ENCODE data around the gene HOXA4.

HOXA4 gene

DNA sequence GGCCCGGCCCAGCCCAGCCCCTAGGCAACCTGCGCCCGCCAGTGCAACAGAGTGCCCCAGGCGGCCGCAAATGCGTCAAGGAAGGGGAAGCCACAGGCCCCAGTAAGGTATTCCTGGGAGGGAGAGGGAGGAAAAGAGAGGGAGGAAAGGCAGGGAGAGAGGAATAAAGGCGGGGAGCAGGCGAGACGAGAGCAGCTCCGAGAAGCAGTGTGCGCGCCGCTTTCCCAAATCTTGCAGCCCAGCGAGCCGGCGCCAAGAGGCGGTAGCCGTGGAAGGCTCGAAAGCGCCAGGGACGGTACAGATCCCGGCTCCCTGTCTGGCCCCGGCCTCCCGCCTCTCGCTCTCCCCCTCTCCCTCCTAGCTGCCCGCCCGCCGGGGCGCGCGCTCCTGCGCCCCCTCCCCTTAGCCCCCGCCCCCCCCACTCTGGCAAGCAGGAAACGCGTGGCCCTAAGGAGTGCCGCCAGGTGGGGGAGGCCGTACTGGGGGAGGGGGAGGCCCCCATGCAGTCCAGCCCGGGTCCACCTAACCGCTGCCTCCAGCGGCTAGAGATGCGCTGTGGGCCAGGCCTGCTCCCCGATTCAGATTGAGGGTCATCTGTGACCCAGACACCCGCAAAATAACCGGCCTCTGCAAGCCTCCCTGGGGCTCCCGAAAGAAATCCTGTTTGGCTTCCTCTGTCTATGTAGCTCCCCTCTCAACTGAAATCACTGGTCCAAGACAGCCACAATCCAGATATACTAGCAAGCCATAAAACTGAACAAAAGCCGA is 39.3 kb upstream of the HOXA4 start:
- DNase-seq, result no peak

DNA sequence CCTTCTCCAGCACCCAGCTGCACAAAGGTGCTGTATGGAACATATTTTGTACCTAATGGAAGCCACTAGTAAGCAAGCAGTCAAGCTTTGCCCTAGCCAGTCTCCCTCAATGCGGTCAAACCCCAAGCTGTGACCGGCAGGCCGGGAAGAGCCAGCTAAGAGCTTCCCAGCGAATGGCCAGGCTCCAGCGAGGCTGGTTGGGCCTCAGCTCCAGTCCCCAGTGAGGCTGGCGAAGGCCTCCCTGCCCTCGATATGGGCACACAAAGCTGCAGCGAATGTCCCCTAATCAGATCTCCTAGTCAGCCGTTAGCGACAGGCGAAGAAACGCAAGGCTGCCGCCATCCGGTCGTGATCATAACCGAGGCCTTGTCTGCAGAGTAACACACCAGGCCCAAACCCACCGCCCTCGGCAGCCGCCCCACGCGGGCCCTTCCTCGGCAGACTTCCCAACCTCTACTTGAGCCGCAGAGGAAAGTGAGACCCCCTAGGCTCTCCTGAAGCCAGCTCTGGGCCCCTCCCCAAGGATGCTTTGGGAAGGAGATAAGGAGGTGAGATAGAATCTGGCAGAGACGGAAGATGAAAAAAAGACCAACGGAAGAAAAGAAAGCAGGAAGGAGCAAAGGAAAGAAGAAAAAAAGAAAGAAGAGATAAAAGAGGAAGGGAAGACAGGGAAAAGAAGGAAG is 37.8 kb upstream of the HOXA4 start:
- DNase-seq, result no peak

DNA sequence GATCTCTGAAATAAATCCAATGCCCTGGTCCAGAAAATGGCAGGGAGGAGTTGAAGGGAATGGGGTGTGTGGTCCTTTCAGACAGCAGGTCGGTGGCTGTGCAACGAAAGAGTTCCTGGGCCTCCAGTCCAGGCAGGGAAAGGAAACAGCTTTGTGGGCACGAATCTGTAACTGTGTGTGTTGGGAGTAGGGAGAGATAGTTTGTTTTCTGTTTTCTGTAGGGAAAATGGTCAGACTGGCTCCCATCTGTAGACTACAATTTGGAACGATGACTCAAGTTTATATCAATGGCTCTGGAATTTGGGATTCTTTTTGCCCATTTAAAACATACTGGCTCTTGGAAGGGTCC is 37.3 kb upstream of the HOXA4 start:
- DNase-seq, result no peak

DNA sequence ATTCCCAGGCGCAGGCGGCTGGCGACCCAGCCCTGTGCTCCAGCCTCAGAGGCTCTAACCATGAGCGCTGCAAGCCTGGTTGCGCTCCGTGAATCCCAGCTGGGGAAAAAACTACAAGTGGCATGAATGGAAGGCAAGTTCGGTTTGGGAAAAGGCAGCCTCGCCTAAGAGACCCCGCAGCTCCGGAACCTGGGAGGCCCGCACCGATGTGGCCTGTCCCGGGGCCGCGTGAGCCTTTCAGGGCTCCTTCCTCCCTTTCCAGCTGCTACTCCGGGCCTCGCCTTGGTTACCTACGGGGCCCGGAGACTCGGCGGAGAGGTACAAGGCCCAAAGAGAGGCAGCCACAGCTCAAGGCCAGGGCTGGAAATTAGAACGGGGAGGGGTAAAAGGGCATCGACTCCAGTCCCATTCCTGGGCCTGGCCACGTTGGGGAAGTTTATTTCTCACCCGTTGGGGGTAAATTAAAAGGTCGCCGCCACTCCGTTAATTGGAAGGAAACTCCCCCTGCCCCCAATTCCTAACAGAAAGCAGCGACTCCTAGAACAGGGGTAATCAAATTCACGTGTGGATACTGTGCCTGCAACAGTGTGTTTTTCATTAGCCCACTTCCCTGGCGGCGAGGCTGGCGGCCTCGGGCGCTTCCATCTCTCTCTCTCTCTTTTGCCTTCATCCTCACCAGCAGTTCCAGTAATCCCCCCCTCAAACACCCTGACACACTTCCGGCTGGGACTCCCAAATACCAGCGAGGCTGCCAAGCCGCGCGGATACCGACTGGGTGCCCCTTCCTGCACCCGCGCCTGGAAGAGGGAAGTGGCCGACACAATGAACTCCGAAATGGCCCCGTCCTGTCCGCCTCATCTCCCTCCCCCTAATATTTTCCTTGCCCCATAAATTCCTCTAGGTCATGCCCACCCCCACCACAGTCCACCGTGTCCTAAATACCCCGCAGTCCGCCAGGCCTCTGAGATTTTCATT is 36.3 kb upstream of the HOXA4 start:
- no peak for DNase-seq

DNA sequence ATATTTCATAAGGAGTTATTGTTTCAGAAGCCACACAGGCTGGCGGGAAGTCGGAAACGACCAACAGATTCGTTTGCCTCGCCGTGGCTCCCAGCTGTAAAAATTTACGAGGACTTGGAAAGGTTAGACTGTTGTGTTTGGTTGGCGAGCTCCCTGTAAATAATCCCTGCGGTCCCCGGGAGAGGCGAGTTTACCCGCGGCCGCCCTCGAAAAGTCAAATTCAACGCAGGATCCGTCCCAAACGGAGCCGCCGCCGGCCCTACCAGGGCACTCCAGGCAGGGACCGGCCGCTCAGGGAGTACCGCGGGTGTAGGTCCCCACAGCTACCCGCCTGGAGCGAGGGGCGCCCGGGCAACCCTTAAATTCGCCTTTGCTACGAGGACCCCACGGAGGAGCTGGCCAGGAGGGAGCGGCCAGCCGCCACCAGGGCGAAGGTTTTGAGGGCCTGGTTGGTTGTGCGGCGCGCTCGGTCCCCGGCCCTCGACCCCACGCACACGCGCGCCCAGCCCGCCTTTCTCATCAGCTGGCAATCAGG is 35.5 kb upstream of the HOXA4 start:
- DNase-seq, result no peak

DNA sequence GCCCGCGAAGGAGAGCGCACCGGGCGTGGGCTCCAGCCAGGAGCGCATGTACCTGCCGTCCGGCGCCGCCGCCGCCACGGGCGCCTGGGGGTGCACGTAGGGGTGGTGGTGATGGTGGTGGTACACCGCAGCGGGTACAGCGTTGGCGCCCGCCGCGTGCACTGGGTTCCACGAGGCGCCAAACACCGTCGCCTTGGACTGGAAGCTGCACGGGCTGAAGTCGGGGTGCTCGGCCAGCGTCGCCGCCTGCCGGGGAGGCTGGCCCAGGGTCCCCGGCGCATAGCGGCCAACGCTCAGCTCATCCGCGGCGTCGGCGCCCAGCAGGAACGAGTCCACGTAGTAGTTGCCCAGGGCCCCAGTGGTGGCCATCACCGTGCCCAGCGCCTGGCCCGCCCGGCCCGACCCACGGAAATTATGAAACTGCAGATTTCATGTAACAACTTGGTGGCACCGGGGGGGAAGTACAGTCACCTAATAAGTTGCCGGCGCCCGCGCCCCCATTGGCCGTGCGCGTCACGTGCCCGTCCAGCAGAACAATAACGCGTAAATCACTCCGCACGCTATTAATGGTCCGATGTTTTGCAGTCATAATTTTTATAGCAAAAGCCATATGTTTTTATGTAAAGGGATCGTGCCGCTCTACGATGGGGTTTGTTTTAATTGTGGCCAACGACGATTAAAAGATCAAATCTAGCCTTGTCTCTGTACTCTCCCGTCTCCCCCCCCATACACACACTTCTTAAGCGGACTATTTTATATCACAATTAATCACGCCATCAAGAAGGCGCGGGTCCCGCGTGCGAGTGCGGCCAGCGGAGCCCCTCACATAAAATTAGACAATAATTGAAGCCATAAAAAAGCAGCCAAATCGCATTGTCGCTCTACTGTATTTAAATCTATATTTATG is 34.8 kb upstream of the HOXA4 start, which contains the start of gene HOXA9:
Gene HOXA9, minus strand, starts transcription at position 449 of the 907 bp plus-strand sequence. Its CDS starts 80 bp downstream, at position 369.
- DNase-seq, result no peak

DNA sequence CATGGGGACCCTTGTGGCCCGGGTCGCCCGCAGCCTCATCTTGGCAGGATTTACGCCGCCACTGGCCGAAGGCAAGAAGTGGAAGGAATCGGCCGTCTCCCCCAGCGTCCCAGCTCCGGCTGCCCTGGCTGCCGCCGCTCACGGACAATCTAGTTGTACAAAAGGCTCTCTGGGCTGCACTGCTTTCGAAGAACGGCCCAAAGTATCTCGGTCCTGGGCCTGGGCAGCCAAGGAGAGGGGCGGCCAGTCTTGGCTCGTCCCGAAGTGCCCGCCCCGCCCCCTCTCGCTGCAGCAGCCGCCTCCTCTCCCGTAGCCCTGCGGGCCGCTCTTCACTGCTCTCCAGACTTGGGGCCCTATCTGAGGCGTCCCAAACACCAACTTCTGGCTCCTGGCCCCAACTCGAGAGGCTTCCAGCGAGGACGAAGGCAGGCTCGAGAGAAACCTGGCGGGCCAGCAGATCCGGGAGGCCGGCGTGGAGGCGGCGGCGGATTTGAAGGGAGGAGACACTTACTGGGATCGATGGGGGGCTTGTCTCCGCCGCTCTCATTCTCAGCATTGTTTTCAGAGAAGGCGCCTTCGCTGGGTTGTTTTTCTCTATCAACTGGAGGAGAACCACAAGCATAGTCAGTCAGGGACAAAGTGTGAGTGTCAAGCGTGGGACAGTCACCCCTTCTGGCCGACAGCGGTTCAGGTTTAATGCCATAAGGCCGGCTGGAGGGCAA is 34.0 kb upstream of the HOXA4 start:
- DNase-seq, result no peak

DNA sequence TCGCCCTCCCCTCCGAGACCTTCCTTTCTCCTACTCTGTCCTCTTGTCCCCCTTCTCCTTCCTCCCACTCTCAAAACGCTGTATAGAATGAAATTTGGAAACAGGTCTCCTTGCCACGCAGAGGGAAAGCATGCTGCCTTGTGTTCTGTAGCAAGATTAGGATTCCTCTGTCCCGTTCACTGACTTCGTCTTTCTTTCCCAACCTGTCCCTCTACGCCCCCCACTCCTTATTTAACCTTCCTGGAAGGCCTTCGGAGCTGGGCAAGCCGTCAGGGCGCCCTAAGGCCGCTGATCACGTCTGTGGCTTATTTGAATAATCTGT is 33.4 kb upstream of the HOXA4 start:
- DNase-seq, result no peak

DNA sequence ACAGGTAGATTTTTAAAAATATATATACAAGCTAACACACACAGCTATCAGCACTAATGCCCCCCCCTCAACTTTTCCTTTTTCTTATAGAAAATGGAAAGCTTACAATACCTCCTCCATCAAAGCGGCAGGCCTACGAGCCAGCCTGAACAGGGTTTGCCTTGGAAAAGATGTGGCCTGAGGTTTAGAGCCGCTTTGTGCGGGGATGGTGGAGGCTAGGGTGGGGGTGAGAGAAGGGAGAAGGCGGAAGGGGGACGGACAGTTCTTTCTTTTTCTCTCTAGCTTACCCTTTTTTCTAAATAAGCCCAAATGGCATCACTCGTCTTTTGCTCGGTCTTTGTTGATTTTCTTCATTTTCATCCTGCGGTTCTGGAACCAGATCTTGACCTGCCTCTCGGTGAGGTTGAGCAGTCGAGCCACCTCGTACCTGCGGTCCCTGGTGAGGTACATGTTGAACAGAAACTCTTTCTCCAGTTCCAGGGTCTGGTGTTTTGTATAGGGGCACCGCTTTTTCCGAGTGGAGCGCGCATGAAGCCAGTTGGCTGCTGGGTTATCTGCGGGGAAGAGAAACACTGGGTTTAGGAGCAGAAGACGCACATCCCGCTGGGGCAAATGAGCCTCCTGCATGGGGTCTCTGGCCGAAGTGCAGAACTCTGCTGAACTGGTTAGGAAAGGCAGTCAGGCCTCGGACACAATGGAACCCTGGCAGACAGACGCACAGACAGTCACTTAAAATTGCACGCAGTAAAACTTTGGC is 32.9 kb upstream of the HOXA4 start:
- DNase-seq, result no peak

DNA sequence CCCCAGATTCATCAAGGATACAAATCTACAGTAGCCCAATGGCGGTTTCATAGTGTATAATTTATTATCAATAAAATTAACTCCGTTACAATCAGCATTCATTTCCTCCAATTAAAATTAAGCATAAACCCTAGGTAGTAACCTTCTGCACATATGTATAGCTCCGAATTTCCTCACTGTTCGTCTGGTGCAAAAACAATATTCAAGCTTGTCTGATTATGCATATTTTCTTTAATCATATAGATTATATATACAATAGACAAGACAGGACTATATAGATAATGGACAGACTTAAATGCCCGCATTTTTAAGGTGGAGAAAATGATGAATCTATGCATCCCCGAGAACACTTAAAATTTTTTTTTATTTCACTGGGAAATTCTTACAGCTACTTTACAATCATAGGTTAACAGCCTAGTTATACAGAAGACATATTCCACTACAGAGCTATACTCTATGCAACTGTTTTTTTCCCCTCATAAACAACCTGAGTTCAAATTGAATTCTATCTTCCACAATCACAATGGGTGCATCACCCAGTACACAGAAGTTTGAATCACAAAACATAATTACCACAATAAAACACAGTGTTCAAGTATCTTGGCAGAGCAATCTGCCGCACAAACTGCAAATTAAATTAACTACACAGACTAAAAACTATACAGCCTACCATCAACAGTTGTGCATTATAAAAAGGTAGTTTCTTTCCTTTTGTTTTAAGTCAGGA is 32.2 kb upstream of the HOXA4 start:
- no peak for DNase-seq

DNA sequence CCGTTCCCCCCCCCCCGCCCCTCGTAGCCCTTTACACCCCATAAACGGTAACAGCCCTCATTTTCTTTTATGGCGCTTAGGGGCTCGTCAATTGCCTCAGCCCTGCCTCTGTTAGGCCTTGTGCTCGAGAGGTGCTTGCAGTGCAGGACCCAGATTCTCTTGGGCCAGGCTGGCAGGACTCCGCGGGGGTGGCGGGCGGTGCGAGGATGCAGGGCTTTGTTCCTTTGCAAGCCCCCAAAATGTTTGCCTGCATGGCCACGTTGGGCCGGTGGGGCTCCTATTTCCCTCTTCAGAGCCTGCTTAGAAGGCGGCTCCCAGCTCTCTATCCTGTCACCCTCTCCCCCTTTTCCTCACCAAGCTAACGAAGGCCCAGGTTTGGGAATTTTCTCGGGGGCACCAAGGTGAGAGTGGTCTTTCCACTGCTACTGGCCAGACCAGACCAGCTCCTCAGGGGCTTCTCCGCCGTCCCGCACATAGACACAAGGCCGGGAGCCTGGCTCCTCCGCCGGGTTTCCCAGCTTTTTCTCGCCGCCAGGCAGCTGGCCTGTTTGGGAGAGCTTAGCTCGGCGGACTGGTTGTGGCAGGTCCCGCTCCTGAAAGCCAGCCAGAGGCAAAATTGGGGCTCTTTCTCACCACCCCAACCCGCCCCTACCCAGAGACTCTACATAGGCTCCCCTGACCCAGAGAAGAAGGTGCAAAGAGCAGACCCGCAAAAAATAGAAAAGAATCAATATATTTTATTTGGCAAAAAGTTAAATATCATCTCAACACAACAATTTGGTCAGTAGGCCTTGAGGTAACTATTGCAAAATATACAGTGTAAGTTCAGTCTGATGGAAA is 31.4 kb upstream of the HOXA4 start:
- peak; percentile 9 for DNase-seq

DNA sequence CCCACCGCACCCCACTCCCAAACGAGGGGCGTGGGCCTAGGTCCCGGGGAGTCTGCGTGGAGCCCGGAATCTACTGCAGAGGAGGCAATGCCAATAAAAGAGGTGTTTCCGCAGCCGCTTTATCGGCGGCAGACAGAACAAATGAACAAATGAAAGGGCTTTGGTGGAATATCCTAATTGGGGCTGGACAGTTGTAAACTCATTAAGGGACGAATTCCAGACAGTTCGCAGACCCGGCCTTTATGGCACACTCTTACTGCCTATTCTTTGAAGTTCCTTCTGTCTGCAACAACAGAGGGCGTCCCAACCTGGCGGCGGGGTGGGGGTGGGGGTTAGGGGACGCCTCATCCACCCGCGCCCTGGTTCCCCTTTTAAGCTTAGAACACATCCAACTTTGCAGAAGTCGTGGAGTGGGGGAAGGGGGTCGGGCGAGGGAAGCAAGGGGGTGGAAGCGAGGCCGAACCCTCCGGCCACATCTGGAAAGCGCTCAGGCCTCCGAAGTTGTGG is 30.7 kb upstream of the HOXA4 start:
- no peak for DNase-seq

DNA sequence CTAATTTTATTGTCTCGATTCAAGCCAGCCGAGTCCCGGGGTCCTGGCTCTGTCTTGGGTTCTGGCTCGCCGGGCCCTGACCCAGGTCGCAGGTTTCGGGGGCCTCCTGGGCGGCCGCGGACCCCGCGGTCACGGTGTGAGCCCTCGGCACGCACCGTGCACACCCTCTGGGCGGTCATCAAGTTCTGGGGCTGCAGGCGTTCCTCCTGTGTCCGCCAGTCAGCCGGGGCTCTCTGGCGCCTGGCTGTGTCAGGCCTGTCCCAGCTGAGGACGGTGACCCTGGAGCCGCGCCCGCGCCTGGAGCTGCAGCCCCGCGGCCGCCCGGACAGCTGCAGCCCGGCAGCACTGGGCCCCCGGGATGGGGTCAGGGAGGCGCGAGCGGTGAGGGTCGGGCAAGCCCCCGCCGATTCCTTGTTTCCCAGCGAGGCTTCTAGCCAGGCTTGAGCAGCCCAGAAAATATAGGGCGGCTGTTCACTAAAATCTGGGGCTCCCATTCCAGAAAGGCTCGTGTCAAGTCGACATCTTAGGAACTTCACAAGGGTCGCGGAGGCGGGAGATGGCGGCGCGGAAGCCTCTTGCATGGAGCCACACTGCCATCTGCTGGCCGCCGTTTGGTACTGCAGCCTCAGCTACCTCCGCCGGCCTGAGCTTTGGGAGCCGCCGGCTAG is 30.1 kb upstream of the HOXA4 start:
- peak; percentile 85 for DNase-seq

DNA sequence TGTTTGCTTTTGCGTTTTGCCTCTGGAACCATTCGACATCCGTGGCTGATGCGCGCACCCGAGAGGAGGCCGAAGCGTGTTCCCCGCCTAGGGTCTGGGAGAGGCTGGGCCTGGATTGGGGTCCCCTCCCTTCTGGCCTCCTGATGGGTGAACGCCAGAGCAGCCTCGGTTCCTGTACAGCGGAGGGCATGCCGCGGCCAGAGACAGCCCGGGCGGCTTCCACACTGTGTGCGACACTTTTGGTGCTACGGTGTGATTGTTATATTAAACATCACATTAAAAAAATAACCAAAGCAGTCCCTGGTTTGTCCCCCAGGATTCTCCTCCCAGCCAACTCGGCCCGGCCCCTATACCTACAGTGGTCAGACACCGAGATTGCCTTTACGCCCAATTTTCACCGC is 29.6 kb upstream of the HOXA4 start:
- peak; percentile 27 for DNase-seq

DNA sequence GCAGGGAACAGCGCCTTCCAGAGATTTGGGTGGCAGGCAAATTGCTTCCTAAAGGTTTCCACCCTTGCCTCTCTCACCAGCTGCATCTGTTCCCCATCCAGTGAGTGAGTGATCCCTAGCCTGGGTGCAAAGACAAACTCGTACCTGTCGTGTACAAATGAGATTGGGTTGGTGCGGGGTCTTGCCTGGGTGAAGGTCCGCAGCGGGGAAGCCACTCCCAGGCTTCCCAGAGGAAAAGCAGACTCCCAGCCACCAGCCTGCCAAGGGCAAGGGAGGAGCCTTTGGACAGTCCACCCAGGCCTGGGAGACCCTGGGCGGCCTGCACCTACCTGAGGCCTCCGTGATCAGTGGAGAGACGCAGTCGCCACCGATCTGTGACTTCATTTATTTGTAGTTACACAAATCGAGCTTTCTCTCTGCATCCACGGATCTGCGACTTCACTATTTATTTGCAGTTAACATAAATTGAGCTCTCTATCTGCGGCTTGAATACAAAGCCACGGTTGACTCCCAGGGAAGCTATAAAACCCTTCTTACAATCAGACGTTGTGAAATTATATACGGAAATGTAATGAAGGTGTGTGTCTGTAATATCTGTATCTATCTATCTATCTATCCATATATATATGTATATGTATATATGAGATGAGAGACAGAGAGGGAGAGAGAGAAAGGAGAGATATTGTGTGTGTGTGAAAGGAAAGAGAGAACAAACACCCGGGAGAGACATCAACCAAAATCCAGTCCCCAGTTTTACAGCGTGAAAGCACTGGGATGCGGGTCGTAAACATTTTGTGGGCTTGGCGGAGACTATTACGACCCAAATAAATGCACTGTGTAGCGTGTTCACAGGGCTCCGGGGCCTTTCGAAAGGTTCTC is 28.9 kb upstream of the HOXA4 start:
- no peak for DNase-seq

DNA sequence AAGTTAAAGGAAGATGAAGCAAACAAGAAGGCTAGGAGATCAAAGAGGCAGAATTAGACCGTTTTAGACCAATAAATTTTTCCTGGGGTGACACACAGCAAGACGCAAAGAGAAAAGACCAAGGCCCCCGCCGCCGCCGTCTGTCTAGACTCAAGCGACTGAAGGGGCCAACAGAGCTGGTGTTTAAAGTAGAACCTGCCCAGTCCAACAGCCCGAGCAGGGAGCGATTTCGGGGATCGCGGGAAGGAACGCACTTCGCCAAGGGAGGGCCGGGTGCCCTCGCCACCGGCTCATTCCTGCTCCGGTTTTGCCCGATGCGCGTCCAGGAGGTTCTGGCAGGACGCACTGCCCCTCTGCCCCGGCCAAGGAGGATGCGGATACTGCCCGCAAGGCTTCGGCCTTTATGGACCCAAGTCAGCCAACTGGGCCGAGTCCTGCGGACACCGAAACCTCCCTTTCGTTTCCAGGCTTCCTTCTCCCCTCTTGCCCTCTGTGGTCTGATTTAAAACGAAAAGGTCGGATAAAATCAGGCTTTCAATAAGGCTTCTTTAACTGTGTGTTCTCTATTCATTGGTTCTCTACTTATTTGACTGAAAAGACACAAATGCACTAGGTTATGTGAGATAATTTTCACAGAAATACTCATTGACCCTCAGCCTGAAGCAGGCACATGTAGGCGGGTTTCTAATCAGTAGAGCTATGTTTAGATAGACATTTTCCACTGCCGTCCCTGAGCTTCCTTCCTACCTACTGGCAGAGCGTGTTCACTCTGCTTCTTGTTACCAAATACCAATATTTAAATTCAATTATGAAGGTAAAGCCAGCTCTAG is 28.1 kb upstream of the HOXA4 start:
- no peak for DNase-seq
